Erythroblast (primary cell): ENCODE measurements around the gene PKN1.

Source experiments
- DNase-seq, 2 experiments: peaks; one replicate each; lab custom pipeline; 2025; lab: John Stamatoyannopoulos, UW
- GATA1 ChIP-seq: IDR thresholded peaks from 2 replicates; pipeline ENCODE4 v1.6.1; 2011; ENCODE audit warnings: low read depth, mild to moderate bottlenecking, control low read depth, low read length, moderate library complexity
- POLR2A ChIP-seq: IDR thresholded peaks from 2 replicates; pipeline ENCODE4 v1.6.1; 2011; ENCODE audit warnings: mild to moderate bottlenecking, low read length

The PKN1 gene

DNA sequence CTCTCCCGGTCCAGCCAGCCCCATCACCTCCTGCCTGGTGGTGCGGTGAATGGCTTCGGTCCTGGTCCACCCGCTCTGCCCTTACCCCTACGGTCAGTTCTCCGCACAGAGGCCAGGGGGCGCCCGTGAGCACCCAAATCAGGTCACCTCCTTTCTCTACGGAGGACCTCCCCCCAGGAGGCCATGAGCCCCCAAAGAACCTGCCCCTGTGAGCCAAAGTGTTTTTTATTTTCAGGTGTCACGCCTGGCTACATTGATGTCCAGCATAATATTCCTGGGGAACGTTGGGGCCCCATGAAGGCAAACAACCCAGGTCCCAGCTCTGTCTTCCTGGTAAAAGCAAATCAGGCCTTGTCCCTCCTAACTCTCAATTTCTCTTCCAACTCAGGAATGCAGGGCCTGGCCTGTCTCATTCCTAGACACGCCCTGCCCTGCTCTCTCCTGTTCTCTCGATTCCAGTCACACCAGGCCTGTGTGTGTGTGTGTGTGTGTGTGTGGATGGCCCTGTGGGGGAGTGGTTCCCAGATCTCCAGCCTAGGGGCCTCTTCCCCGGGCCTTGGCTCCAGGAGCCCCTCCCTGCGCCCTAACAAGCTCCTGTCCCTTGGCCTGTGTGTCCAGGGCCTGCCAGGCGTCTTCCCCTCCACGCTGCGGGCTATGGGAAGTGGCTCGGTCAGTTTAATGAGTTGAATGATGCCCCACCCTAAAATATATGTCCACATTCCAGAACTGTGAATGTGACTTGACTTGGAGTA, 72.6 kb downstream of the PKN1 start:
- peak; percentile 65 to 81 for DNase-seq
- no peak for TF ChIP-seq POLR2A
- no peak for TF ChIP-seq GATA1

DNA sequence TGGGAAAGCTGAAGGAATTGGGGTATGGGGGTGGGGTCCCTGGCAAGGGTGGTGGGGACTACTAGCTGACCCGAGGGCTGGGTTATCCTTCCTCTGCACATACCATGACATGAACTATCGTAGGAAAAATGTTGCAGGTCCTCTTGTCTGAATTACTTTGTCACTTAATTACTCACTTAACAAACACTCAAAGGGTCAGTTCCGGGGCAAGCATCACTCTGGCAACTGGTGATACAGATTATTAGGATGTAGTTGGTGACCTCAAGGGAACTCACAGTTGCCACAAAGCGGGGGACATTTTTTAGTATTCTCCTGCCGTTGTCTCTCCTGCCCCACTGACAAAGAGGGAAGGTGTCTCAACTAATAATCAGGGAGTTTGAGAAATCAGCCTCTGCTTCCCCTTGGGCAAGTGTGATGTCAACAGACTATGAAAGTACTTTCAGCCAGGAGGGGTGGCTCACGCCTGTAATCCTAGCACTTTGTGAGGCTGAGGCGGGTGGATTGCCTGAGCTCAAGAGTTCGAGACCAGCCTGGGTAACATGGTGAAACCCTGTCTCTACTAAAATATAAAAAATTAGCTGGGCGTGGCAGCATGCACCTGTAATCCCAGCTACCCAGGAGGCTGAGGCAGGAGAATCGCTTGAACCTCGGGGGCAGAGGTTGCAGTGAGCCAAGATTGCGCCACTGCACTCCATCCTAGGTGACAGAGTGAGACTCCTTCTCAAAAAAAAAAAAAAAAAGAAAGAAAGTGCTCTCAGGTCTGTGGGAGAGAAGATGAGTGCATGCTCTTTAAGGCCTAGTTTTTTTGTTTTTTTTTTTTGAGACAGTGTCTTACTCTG, 74.8 kb downstream of the PKN1 start:
- DNase-seq, result no peak
- no peak for TF ChIP-seq GATA1
- no peak for TF ChIP-seq POLR2A

DNA sequence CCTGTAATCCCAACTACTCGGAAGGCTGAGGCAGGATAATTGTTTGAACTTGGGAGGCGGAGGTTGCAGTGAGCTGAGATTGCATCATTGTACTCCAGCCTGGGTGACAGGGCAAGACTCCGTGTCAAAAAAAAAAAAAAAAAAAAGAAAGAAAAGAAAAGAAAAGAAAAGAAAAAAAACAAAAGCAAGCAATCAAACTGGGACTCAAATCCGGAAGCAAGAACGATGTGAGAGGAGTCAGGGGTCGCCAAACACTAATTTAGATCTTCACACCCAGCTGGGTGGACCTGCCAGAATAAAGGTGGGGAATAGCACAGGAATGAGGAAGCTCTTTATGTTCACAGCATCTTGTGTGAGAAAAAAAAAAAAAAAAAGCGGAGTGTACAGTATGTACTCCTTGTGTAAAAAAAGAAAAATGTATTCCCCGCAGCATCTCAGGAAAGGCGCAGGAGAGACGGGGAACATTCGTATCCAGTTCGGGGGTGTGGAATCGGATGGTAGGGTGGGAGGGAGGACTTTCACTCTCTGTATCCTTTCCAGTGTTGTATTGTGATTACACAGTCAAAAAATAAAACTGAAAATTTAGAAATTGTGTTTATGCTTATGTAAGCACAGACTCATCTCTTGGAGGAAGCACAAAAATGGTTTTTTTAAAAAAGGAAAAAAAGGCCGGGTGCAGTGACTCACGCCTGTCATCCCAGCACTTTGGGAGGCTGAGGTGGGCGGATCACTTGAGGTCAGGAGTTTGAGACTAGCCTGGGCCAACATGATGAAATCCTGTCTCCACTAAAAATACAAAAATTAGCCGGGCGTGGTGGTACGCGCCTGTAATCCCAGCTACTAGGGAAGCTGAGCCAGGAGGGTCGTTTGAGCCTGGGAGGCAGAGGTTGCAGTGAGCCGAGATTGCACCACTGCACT, 77.5 kb downstream of the PKN1 start:
- DNase-seq, result peak in 1 of 2 experiments; percentile 34
- no peak for TF ChIP-seq GATA1

DNA sequence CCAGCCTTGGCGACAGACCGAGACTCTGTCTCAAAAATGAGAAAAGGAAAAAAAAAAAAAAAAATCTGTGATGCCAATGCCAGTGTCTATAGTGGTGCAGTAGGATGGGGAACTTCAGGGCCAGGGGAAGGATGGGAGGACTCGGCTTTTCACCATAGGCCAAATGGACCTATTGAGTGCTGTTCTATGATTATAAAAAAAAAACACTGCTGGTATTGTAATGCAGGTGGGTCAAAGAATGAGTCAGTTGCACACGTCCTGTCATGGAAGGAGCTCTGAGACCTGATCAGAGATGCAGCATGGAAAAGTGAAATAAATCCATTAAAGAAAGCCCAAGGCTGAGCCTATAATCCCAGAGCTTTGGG, 78.1 kb downstream of the PKN1 start:
- DNase-seq, result no peak
- no peak for TF ChIP-seq GATA1
- no peak for TF ChIP-seq POLR2A

DNA sequence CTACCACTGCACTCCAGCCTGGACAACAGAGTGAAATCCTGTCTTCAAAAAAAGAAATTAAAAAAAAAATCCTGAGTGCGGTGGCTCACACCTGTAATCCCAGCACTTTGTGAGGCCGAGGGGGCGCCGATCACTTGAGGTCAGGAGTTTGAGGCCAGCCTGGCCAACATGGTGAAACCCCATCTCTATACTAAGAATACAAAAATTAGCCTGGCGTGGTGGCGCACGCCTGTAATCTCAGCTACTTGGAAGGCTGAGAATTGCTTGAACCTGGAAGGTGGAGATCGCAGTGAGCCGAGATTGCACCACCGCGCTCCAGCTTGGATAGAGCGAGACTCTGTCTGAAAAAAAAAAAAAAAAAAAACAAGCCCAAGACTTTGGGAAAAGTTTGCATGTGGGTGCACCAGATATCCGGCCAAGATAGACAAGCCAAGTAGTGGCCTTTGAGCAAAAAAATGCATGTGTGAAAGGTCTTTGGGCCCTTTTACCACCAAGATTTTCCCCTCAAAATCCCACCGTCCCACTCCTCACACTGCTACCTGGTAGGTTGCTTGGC, 79.4 kb downstream of the PKN1 start:
- no peak for DNase-seq
- TF ChIP-seq POLR2A, result no peak
- TF ChIP-seq GATA1, result no peak

DNA sequence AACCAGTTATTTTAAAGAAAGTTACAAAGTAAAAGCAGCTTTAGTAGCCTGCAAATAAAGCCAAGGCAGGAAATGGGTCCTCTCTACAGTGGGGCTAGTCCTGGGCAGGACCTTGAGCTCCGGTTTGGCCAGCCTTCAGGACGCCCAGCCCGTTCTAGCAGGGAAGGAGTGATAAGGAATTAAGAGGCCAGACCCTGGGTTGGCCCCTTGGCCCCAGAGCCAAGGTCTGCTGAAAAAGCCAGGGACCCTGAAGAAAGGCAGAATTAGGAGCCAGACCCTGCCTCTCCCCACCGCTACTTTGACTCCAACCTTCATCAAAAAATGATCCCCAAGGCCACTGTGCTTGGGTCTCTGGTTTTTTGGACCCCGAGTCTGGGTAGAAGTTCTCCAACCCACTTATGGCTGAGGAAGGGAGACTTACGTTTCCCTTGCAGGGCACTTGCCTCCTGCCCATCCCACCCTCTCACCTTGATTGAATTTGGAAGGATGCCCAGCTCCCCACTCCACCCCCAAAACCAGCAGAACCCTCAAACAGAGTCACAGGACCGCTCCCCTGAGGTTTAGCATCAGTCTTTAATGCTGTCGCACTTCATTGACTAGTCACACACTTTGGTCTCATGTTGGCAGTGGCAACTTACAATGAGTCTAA, 81.2 kb downstream of the PKN1 start:
- DNase-seq, result peak; percentile 47 to 51
- TF ChIP-seq POLR2A, result no peak
- no peak for TF ChIP-seq GATA1

DNA sequence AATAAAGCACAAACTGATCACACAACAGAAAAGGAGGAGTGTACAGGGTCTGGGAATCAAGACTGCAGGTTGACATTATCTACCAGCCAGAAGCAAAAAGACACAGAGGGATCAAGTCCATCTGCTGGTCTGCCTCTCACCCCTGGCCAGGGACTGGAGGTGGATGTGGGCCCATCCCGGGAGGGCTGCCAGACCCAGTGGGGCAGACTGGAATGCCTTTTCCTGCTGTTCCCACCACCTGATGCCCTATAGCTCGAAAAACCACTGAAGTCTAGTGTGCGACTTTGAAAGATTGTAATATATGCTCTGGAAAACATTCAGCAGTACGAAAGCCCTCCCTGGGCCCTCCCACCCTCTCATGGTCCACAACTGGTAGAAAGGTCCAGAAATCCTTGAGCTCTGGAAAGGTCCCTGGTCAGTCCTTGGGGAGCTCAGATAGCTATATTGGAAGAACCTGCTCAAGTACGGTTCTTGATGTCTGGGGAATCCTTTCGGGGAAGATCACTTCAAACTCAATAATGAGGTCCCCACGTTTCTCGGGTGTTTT, 82.5 kb downstream of the PKN1 start:
- no peak for DNase-seq
- TF ChIP-seq GATA1 (no peak), POLR2A (peak; percentile 21)

DNA sequence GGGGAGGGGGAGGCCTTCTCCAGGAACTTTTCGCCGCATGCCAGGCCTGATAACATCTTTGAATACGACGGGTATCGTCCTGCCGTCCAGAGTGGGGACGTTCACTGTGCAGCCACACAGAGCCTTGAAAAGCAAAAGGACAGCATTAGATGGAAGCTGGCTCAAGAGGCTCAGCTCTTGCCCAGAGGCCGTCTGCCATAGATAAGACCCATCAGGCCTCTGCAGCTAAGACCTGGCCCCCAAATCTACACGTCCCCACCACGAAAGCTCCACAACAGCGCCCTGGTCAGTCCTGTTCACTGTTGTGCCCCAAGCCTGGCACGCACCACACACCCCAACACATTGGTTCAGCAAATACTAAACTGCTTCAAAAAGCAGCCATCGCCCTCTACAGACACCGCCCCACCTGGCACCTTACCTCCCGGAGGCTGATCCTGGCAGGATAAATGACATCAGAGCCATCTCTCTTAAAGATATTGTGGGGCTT, 83.0 kb downstream of the PKN1 start:
- DNase-seq, result peak; percentile 37 to 67

DNA sequence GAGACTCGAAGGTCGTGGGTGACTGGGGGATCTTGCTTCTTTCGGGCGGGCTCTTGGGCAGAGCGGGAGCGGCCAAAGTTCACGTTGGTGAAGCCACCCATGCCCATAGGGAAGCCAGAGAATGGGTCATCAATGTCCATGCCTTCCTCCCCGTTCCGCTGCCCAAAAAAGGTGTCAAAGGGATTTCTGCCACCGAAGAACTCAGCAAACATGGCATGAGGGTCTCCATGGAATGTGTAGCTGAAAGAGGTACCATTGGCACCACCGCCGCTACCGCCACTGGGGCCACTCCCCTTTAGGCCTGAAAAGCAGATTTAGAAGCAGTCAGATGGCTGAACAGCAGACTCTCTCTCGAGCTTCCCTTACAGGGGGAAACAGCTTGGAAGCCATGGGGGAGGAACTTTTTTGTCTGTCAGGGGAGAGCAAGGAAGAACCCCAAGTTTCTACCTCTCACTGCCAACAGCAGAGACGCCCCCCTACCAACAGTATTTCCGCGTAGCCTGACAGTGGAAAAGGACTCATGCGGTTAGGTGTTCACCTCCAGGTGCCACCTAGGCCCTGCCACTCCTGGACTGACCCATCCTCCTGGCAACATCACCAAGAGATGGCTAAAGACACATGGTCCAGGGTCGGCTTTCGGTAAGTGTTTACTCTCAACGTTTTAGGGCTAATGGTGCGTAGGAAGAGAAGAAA, 83.8 kb downstream of the PKN1 start:
- TF ChIP-seq POLR2A (no peak), GATA1 (no peak)
- peak; percentile 44 to 57 for DNase-seq

More for the DNA sequence above, 83.0 kb downstream of the PKN1 start:
- TF ChIP-seq POLR2A (no peak), GATA1 (no peak)

DNA sequence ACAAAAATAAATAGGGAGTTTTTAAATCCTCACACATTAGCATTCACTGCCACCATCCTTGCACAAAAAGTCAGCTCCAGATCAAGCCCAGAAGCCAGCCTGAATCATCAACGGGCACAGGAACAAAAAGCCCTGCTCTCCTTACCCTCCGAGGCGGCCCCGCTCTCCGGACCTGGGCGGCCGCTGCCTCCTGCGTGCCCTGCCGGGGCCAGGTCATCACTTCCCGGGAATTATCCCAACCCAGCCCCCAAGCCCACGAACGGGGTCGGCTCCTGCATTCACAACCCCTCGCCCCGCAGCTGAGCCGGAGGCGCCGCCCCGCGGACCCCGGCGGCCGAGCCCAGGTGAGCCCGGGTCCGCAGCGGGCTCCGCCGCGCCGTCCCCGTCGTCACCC, 84.3 kb downstream of the PKN1 start:
- DNase-seq, result peak in 1 of 2 experiments; percentile 54
- TF ChIP-seq POLR2A, result no peak
- no peak for TF ChIP-seq GATA1

DNA sequence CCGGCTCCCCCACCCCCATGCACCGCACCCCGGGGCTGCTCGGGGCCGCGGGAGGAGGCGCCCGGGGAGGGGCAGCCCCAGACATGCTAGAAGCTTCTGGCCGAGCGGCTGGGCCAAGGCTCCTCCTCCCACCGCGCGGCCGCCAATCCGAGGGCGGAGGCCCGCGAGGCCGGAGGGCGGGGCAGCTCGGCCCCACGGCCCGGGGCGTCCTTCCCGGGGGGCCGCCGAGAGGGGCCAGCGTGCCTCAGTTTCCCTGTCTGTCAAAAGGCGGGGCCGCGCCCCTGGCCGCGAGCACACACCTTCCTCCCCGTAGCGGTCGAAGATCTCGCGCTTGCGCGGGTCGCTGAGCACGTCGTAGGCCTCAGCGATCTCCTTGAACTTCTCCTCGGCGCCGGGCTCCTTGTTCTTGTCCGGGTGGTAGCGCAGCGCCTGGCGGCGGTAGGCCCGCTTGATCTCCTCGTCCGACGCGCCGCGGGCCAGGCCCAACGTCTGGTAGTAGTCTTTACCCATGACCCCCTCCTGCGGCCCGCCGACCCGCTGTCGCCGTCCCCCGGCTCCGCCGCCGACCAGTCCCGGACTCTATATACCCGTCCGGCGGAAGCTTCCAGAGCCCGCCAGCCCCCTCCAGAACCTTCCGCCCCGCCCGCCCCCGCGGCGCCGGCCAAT, 84.9 kb downstream of the PKN1 start, which contains the start of gene DNAJB1:
DNAJB1 (minus strand) TSS at position 558 of the 666 bp plus-strand sequence; CDS start at position 510, 48 bp downstream.
- peak; percentile 96 for TF ChIP-seq POLR2A
- TF ChIP-seq GATA1, result no peak
- peak; percentile 91 to 93 for DNase-seq
